ENCODE data around the gene KCTD11. TPM values are rescaled to one million over a fixed set of nuclear protein-coding genes. Genes with fewer than 3 reads are reported as not detected.
"Not testable (repeated sequence)": the region's sequence is repeated elsewhere in the genome, so short reads cannot be mapped to it uniquely, and the experiment has no call there.

Gene KCTD11
- polyA plus RNA-seq, 3 donors, result 3.4 to 5.6 (median 3.6) TPM

GRCh38 chr17:7367083-7367482 lies 15.1 kb downstream of the KCTD11 start:
- Histone ChIP-seq H4K20me1 (ENCODE audit: insufficient read depth, low read length) (no peaks in the 10 kb centered on the region), H3K4me2 (replicated peaks; ENCODE audit: extremely low read depth, low read length, poor library complexity, severe bottlenecking) (no peak overlapping the region), H3K79me2 (ENCODE audit: insufficient read depth, low read length) (no peaks in the 10 kb centered on the region), H3K27ac (ENCODE audit: low read depth in 1 of 2, low read length in 2 of 2) (no peak overlapping the region), H3K9ac (ENCODE audit: insufficient read depth, low read length, poor library complexity, severe bottlenecking) (no peak overlapping the region), H3K27me3 (ENCODE audit: control insufficient read depth in 2 of 2, insufficient read depth in 2 of 2, low read length in 2 of 2) (no peaks in the 10 kb centered on the region), H3K4me1 (ENCODE audit: control insufficient read depth in 1 of 2, insufficient read depth in 2 of 2, low read length in 2 of 2) (no peaks in the 10 kb centered on the region), H3K9me3 (replicated peaks in 1 of 2; ENCODE audit: control insufficient read depth in 1 of 2, insufficient read depth in 1 of 2, low read length in 2 of 2) (no peaks in the 10 kb centered on the region), H3K4me3 (replicated peaks in 1 of 3; ENCODE audit: low read depth in 2 of 3, low read length in 3 of 3) (no peak overlapping the region), H2AFZ (ENCODE audit: insufficient read depth, low read depth, low read length, poor library complexity, severe bottlenecking) (no peak overlapping the region), H3K36me3 (replicated peaks in 1 of 2; ENCODE audit: control insufficient read depth in 1 of 2, insufficient read depth in 2 of 2, low read length in 2 of 2) (no peaks in the 10 kb centered on the region)
- Mint-ChIP-seq H3K4me1 (peaks cover 2% of the 10 kb centered on the region), H3K4me3 (no peak overlapping the region), H3K27ac (no peak overlapping the region), H3K36me3 (no peaks in the 10 kb centered on the region), H3K9me3 (no peaks in the 10 kb centered on the region), H3K27me3 (ENCODE audit: low read depth in 3 of 3) (peaks cover 8 to 15% (median 14%) of the 10 kb centered on the region in 3 donors)
- no peak for TF ChIP-seq CTCF (IDR thresholded peaks at IDR 0.05)
- DNase-seq, result no peak
- intact Hi-C loops (cut with micrococcal nuclease), result no loop called here
- WGBS (ENCODE audit: insufficient coverage), result 95% methylated on average over 4 of the region's 8 CpGs

- H3K36me3 Mint-ChIP-seq, result no peaks in the 10 kb centered on the region
- TF ChIP-seq CTCF (IDR thresholded peaks at IDR 0.05), result no peak
- intact Hi-C loops (cut with micrococcal nuclease), result no loop called here
- H3K9me3 Mint-ChIP-seq, result no peaks in the 10 kb centered on the region
- no peak overlapping the region for H3K9ac ChIP-seq (ENCODE audit: insufficient read depth, low read length, poor library complexity, severe bottlenecking)
- H3K9me3 ChIP-seq (replicated peaks in 1 of 2; ENCODE audit: control insufficient read depth in 1 of 2, insufficient read depth in 1 of 2, low read length in 2 of 2), result no peaks in the 10 kb centered on the region
- H4K20me1 ChIP-seq (ENCODE audit: insufficient read depth, low read length), result no peaks in the 10 kb centered on the region
- H3K79me2 ChIP-seq (ENCODE audit: insufficient read depth, low read length), result no peaks in the 10 kb centered on the region
- H3K4me2 ChIP-seq (replicated peaks; ENCODE audit: extremely low read depth, low read length, poor library complexity, severe bottlenecking), result no peak overlapping the region
- H3K27ac Mint-ChIP-seq, result no peak overlapping the region
- no peaks in the 10 kb centered on the region for H3K4me1 ChIP-seq (ENCODE audit: control insufficient read depth in 1 of 2, insufficient read depth in 2 of 2, low read length in 2 of 2)
- H3K4me3 Mint-ChIP-seq, result no peak overlapping the region
- H3K4me1 Mint-ChIP-seq, result peaks cover 2% of the 10 kb centered on the region
- no peak overlapping the region for H3K27ac ChIP-seq (ENCODE audit: low read depth in 1 of 2, low read length in 2 of 2)
- H3K4me3 ChIP-seq (replicated peaks in 1 of 3; ENCODE audit: low read depth in 2 of 3, low read length in 3 of 3), result no peak overlapping the region
- H2AFZ ChIP-seq (ENCODE audit: insufficient read depth, low read depth, low read length, poor library complexity, severe bottlenecking), result no peak overlapping the region
- no peak for DNase-seq
- 100% methylated on average over 1 of the region's 13 CpGs for WGBS (ENCODE audit: insufficient coverage)
- H3K36me3 ChIP-seq (replicated peaks in 1 of 2; ENCODE audit: control insufficient read depth in 1 of 2, insufficient read depth in 2 of 2, low read length in 2 of 2), result no peaks in the 10 kb centered on the region
- H3K27me3 Mint-ChIP-seq (ENCODE audit: low read depth in 3 of 3), result peaks cover 6 to 18% (median 14%) of the 10 kb centered on the region in 3 donors
- H3K27me3 ChIP-seq (ENCODE audit: control insufficient read depth in 2 of 2, insufficient read depth in 2 of 2, low read length in 2 of 2), result no peaks in the 10 kb centered on the region
Observed at GRCh38 chr17:7367918-7368598, 16.1 kb downstream of the KCTD11 start.

- H3K79me2 ChIP-seq (ENCODE audit: insufficient read depth, low read length); H3K4me1 Mint-ChIP-seq; H3K9me3 ChIP-seq (replicated peaks in 1 of 2; ENCODE audit: control insufficient read depth in 1 of 2, insufficient read depth in 1 of 2, low read length in 2 of 2); H3K27ac ChIP-seq (ENCODE audit: low read depth in 1 of 2, low read length in 2 of 2); H3K27me3 ChIP-seq (ENCODE audit: control insufficient read depth in 2 of 2, insufficient read depth in 2 of 2, low read length in 2 of 2); H3K4me3 ChIP-seq (replicated peaks in 1 of 3; ENCODE audit: low read depth in 2 of 3, low read length in 3 of 3); H3K9me3 Mint-ChIP-seq; H3K9ac ChIP-seq (ENCODE audit: insufficient read depth, low read length, poor library complexity, severe bottlenecking); H3K4me3 Mint-ChIP-seq; DNase-seq; H2AFZ ChIP-seq (ENCODE audit: insufficient read depth, low read depth, low read length, poor library complexity, severe bottlenecking); H3K4me2 ChIP-seq (replicated peaks; ENCODE audit: extremely low read depth, low read length, poor library complexity, severe bottlenecking); H3K36me3 Mint-ChIP-seq; H3K27ac Mint-ChIP-seq; H3K4me1 ChIP-seq (ENCODE audit: control insufficient read depth in 1 of 2, insufficient read depth in 2 of 2, low read length in 2 of 2); H4K20me1 ChIP-seq (ENCODE audit: insufficient read depth, low read length); intact Hi-C loops (cut with micrococcal nuclease); H3K36me3 ChIP-seq (replicated peaks in 1 of 2; ENCODE audit: control insufficient read depth in 1 of 2, insufficient read depth in 2 of 2, low read length in 2 of 2): not testable (repeated sequence)
- peaks cover 6 to 18% (median 14%) of the 10 kb centered on the region in 3 donors for H3K27me3 Mint-ChIP-seq (ENCODE audit: low read depth in 3 of 3)
- 94% methylated on average over 4 of the region's 5 CpGs for WGBS (ENCODE audit: insufficient coverage)
Observed at GRCh38 chr17:7368599-7368994, 16.6 kb downstream of the KCTD11 start.
